T-helper 2 cell treated with Interferon-gamma antibody and Interleukin-4, amounts not matched to agents 5 μg/mL and 100 μg/mL, for 36 hours (primary cell): Measurements from ENCODE around the gene SRPX2.

Source experiments
- DNase-seq: peaks from one replicate; pipeline ENCODE4 v3.0.0; 2021; ENCODE audit warnings: low spot score
- H3K27ac Mint-ChIP-seq: one replicate; pipeline ENCODE4 v1.8.0; 2021; ENCODE audit warnings: mild to moderate bottlenecking, mixed read lengths
- H3K27me3 Mint-ChIP-seq: one replicate; pipeline ENCODE4 v1.8.0; 2021; ENCODE audit warnings: low read depth, mixed read lengths
- H3K36me3 Mint-ChIP-seq: one replicate; pipeline ENCODE4 v1.8.0; 2021; ENCODE audit warnings: low read depth, mixed read lengths
- H3K4me1 Mint-ChIP-seq: one replicate; pipeline ENCODE4 v1.8.0; 2021; ENCODE audit warnings: low read depth, mixed read lengths
- H3K4me3 Mint-ChIP-seq: one replicate; pipeline ENCODE4 v1.8.0; 2022; ENCODE audit warnings: mild to moderate bottlenecking, moderate library complexity, mixed read lengths
- H3K9me3 Mint-ChIP-seq: one replicate; pipeline ENCODE4 v1.8.0; 2021; ENCODE audit warnings: mixed read lengths

SRPX2 gene

GRCh38 chrX:100642290-100642689, 1.7 kb upstream of the SRPX2 start:
- Mint-ChIP-seq H3K27me3 (peaks cover 16% of the 10 kb centered on the region), H3K4me3 (no peak overlapping the region), H3K27ac (no peak overlapping the region), H3K36me3 (no peaks in the 10 kb centered on the region), H3K9me3 (no peaks in the 10 kb centered on the region), H3K4me1 (no peaks in the 10 kb centered on the region)
- DNase-seq = no peak

- H3K4me3 Mint-ChIP-seq = no peak overlapping the region
- H3K9me3 Mint-ChIP-seq = no peaks in the 10 kb centered on the region
- no peaks in the 10 kb centered on the region for H3K4me1 Mint-ChIP-seq
- no peaks in the 10 kb centered on the region for H3K36me3 Mint-ChIP-seq
- peaks cover 12% of the 10 kb centered on the region for H3K27me3 Mint-ChIP-seq
- no peak for DNase-seq
- H3K27ac Mint-ChIP-seq = no peak overlapping the region
These were observed 787 bp upstream of the SRPX2 start for GRCh38 chrX:100643212-100643611.

GRCh38 chrX:100645106-100645505, 1.1 kb downstream of the SRPX2 start:
- Mint-ChIP-seq H3K4me1 (no peaks in the 10 kb centered on the region), H3K9me3 (no peaks in the 10 kb centered on the region), H3K36me3 (no peaks in the 10 kb centered on the region), H3K4me3 (no peak overlapping the region), H3K27me3 (peaks cover 5% of the 10 kb centered on the region), H3K27ac (no peak overlapping the region)
- DNase-seq = no peak

- Mint-ChIP-seq H3K9me3 (no peaks in the 10 kb centered on the region), H3K27me3 (peaks cover 2% of the 10 kb centered on the region)
These were observed 3.1 kb downstream of the SRPX2 start for GRCh38 chrX:100647095-100647494.

GRCh38 chrX:100647739-100648138, 3.7 kb downstream of the SRPX2 start:
- Mint-ChIP-seq H3K4me1 (no peaks in the 10 kb centered on the region), H3K9me3 (no peaks in the 10 kb centered on the region), H3K27ac (no peak overlapping the region), H3K36me3 (no peaks in the 10 kb centered on the region), H3K4me3 (no peak overlapping the region), H3K27me3 (peaks cover 2% of the 10 kb centered on the region)
- DNase-seq = no peak

More at GRCh38 chrX:100647095-100647494, 3.1 kb downstream of the SRPX2 start:
- Mint-ChIP-seq H3K27ac (no peak overlapping the region), H3K4me3 (no peak overlapping the region), H3K4me1 (no peaks in the 10 kb centered on the region), H3K36me3 (no peaks in the 10 kb centered on the region)
- no peak for DNase-seq

GRCh38 chrX:100648458-100649417, 4.7 kb downstream of the SRPX2 start:
- peaks cover 2% of the 10 kb centered on the region for H3K27me3 Mint-ChIP-seq
- H3K4me3 Mint-ChIP-seq = no peak overlapping the region
- no peak overlapping the region for H3K27ac Mint-ChIP-seq
- no peaks in the 10 kb centered on the region for H3K9me3 Mint-ChIP-seq
- no peak for DNase-seq
- H3K4me1 Mint-ChIP-seq = no peaks in the 10 kb centered on the region
- no peaks in the 10 kb centered on the region for H3K36me3 Mint-ChIP-seq

- Mint-ChIP-seq H3K4me1 (no peaks in the 10 kb centered on the region), H3K36me3 (no peaks in the 10 kb centered on the region), H3K27me3 (peaks cover 2% of the 10 kb centered on the region), H3K4me3 (no peak overlapping the region), H3K9me3 (no peaks in the 10 kb centered on the region), H3K27ac (no peak overlapping the region)
- no peak for DNase-seq
These were observed 5.8 kb downstream of the SRPX2 start for GRCh38 chrX:100649550-100650356.

GRCh38 chrX:100650841-100651240, 6.8 kb downstream of the SRPX2 start:
- Mint-ChIP-seq H3K4me3 (no peak overlapping the region), H3K9me3 (no peaks in the 10 kb centered on the region), H3K4me1 (no peaks in the 10 kb centered on the region), H3K27me3 (no peaks in the 10 kb centered on the region), H3K27ac (no peak overlapping the region), H3K36me3 (no peaks in the 10 kb centered on the region)
- no peak for DNase-seq

GRCh38 chrX:100652266-100652665, 8.3 kb downstream of the SRPX2 start:
- no peaks in the 10 kb centered on the region for H3K4me1 Mint-ChIP-seq
- H3K27me3 Mint-ChIP-seq = no peaks in the 10 kb centered on the region
- no peak for DNase-seq
- no peaks in the 10 kb centered on the region for H3K36me3 Mint-ChIP-seq
- H3K9me3 Mint-ChIP-seq = no peaks in the 10 kb centered on the region
- no peak overlapping the region for H3K4me3 Mint-ChIP-seq
- H3K27ac Mint-ChIP-seq = no peak overlapping the region

GRCh38 chrX:100654261-100654660, 10.3 kb downstream of the SRPX2 start:
- Mint-ChIP-seq H3K36me3 (no peaks in the 10 kb centered on the region), H3K9me3 (no peaks in the 10 kb centered on the region), H3K27me3 (peaks cover 2% of the 10 kb centered on the region), H3K4me1 (no peaks in the 10 kb centered on the region), H3K4me3 (no peak overlapping the region), H3K27ac (no peak overlapping the region)
- DNase-seq = no peak

- Mint-ChIP-seq H3K4me3 (no peak overlapping the region), H3K27ac (no peak overlapping the region), H3K4me1 (no peaks in the 10 kb centered on the region), H3K36me3 (no peaks in the 10 kb centered on the region), H3K9me3 (no peaks in the 10 kb centered on the region), H3K27me3 (peaks cover 2% of the 10 kb centered on the region)
- DNase-seq = no peak
These were observed 15.0 kb downstream of the SRPX2 start for GRCh38 chrX:100658941-100659381.

GRCh38 chrX:100659431-100660137, 15.6 kb downstream of the SRPX2 start:
- H3K27me3 Mint-ChIP-seq = peaks cover 2% of the 10 kb centered on the region
- H3K27ac Mint-ChIP-seq = no peak overlapping the region
- no peaks in the 10 kb centered on the region for H3K9me3 Mint-ChIP-seq
- no peaks in the 10 kb centered on the region for H3K36me3 Mint-ChIP-seq
- DNase-seq = no peak
- no peaks in the 10 kb centered on the region for H3K4me1 Mint-ChIP-seq
- H3K4me3 Mint-ChIP-seq = no peak overlapping the region

- DNase-seq = no peak
- Mint-ChIP-seq H3K27ac (no peak overlapping the region), H3K27me3 (peaks cover 2% of the 10 kb centered on the region), H3K4me1 (no peaks in the 10 kb centered on the region), H3K36me3 (no peaks in the 10 kb centered on the region), H3K9me3 (no peaks in the 10 kb centered on the region), H3K4me3 (no peak overlapping the region)
These were observed 18.2 kb downstream of the SRPX2 start for GRCh38 chrX:100662170-100662569.

- H3K27ac Mint-ChIP-seq = no peak overlapping the region
- no peak overlapping the region for H3K4me3 Mint-ChIP-seq
- H3K36me3 Mint-ChIP-seq = no peaks in the 10 kb centered on the region
- no peaks in the 10 kb centered on the region for H3K9me3 Mint-ChIP-seq
- H3K4me1 Mint-ChIP-seq = no peaks in the 10 kb centered on the region
- DNase-seq = no peak
- peaks cover 2% of the 10 kb centered on the region for H3K27me3 Mint-ChIP-seq
These were observed 18.8 kb downstream of the SRPX2 start for GRCh38 chrX:100662796-100663195.
